Spleen (tissue), 7 donors: ENCODE measurements around the gene SRPK2.

Experiments used
- POLR2A ChIP-seq, 3 donors: fragments of 450-650 bp; IDR thresholded peaks; one replicate each; pipeline ENCODE4 v1.5.1; 2017; ENCODE audit warnings: antibody characterized with exemption in 3 of 3, mild to moderate bottlenecking in 1 of 3
- POLR2AphosphoS5 ChIP-seq, 3 donors: sonication (generic); formaldehyde crosslinking; IDR thresholded peaks; one replicate each; pipeline ENCODE4 v1.5.1; 2017; ENCODE audit warnings: antibody characterized with exemption in 3 of 3
- TF ChIP-seq, protein P1 (sequence below), 11 experiments: fragments of 200-600 bp in 7 of 11; fragments of 450-650 bp in 4 of 11; sonication (generic) in 4 of 11; IDR thresholded peaks in 8 of 11; conservative IDR thresholded peaks in 3 of 11; 1 replicate in 7 of 11; 2 replicates in 4 of 11; pipeline versions ENCODE4 v1.4.0 to v1.8.0; 2016 to 2021; ENCODE audit warnings: antibody characterized with exemption in 11 of 11, inconsistent platforms in 4 of 11, mild to moderate bottlenecking in 1 of 11
- donor health status: DM: no; HTN: no; CAD: no; lungs with moderate emphysema.
- donor health status: DM: no; HTN: no; CAD: no.
- donor health status: DM: no; HTN: no; CAD: no.

DNA sequence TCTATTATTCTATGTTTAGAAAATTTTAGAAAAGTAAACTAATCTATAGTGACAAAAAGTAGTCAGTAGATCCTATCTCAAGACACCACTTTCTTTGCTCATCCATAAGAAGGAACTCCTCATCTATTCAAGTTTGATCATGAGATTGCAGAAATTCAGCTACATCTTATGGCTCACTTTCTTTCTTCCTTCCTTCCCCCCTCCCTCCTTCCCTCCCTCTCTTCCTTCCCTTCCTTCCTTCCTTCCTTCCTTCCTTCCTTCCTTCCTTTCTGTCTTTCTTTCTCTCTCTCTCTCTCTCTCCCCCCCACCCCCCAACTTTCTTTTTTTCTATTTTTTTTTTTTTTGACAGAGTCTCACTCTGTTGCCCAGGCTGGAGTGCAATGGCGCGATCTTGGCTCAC is 35.3 kb upstream of the SRPK2 start:
- TF ChIP-seq, protein P1, sequence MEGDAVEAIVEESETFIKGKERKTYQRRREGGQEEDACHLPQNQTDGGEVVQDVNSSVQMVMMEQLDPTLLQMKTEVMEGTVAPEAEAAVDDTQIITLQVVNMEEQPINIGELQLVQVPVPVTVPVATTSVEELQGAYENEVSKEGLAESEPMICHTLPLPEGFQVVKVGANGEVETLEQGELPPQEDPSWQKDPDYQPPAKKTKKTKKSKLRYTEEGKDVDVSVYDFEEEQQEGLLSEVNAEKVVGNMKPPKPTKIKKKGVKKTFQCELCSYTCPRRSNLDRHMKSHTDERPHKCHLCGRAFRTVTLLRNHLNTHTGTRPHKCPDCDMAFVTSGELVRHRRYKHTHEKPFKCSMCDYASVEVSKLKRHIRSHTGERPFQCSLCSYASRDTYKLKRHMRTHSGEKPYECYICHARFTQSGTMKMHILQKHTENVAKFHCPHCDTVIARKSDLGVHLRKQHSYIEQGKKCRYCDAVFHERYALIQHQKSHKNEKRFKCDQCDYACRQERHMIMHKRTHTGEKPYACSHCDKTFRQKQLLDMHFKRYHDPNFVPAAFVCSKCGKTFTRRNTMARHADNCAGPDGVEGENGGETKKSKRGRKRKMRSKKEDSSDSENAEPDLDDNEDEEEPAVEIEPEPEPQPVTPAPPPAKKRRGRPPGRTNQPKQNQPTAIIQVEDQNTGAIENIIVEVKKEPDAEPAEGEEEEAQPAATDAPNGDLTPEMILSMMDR (IDR thresholded peaks at IDR 0.05 in 8 of 11, conservative IDR thresholded peaks at IDR 0.05 in 3 of 11), result no peak
- TF ChIP-seq POLR2A (IDR thresholded peaks at IDR 0.05) (no peak), POLR2AphosphoS5 (IDR thresholded peaks at IDR 0.05) (no peak)
